ENCODE results near the gene C1QTNF5. TPM values are rescaled to one million over a fixed set of nuclear protein-coding genes. Genes with fewer than 3 reads are reported as not detected.

The C1QTNF5 gene
- total RNA-seq (2022; extraction: Qiagen RNA extraction) = not detected in 5 replicates

GRCh38 chr11:119340335-119341221 lies at the start of gene C1QTNF5:
Gene C1QTNF5, minus strand, starts transcription at chr11:119340883. Its CDS starts 486 bp downstream, at chr11:119340397.

GRCh38 chr11:119381181-119381988 lies 40.7 kb upstream of the C1QTNF5 start, which contains the start of gene USP2:
Gene USP2, minus strand, starts transcription at chr11:119381690. Its CDS starts 8,210 bp downstream, at chr11:119373480.

GRCh38 chr11:119346605-119347004 lies 5.9 kb upstream of the C1QTNF5 start, which contains the start of gene MFRP:
Gene MFRP, minus strand, starts transcription at chr11:119346705. Its CDS starts 192 bp downstream, at chr11:119346513.

GRCh38 chr11:119334174-119334930 lies 6.3 kb downstream of the C1QTNF5 start, which contains the start of gene RNF26:
Gene RNF26, plus strand, starts transcription at chr11:119334527. Its CDS starts 596 bp downstream, at chr11:119335123.

GRCh38 chr11:119316729-119317591 lies 23.7 kb downstream of the C1QTNF5 start, which contains the start of gene MCAM:
Gene MCAM, minus strand, starts transcription at chr11:119317130. Its CDS starts 29 bp downstream, at chr11:119317101.

Other genes with a start within 250 kb of the C1QTNF5 start
- gene DPAGT1, start 239.0 kb downstream of the C1QTNF5 start, total RNA-seq (2022; extraction: Qiagen RNA extraction) = 30.3 to 37.9 TPM (median 36.3 TPM) in 5 replicates
- 4.1 to 5.7 TPM (median 5.0 TPM) in 5 replicates for gene C2CD2L, start 233.5 kb downstream of the C1QTNF5 start, total RNA-seq (2022; extraction: Qiagen RNA extraction)
- 9.2 to 10.8 TPM (median 9.4 TPM) in 5 replicates for gene HINFP, start 219.3 kb downstream of the C1QTNF5 start, total RNA-seq (2022; extraction: Qiagen RNA extraction)
- gene ABCG4, start 191.8 kb downstream of the C1QTNF5 start, total RNA-seq (2022; extraction: Qiagen RNA extraction) = 0.27 to 0.52 TPM (median 0.33 TPM) in 5 replicates
- 10.4 to 11.6 TPM (median 10.9 TPM) in 5 replicates for gene NLRX1, start 172.2 kb downstream of the C1QTNF5 start, total RNA-seq (2022; extraction: Qiagen RNA extraction)
- gene NHERF4, start 155.4 kb downstream of the C1QTNF5 start, total RNA-seq (2022; extraction: Qiagen RNA extraction) = 0.06 to 0.20 TPM (median 0.14 TPM) in 5 replicates
- gene CBL, start 134.5 kb downstream of the C1QTNF5 start, total RNA-seq (2022; extraction: Qiagen RNA extraction) = 5.8 to 8.9 TPM (median 7.6 TPM) in 5 replicates
- 10.4 to 12.7 TPM (median 11.5 TPM) in 5 replicates for gene MCAM, start 23.8 kb downstream of the C1QTNF5 start, total RNA-seq (2022; extraction: Qiagen RNA extraction)
- gene RNF26, start 6.4 kb downstream of the C1QTNF5 start, total RNA-seq (2022; extraction: Qiagen RNA extraction) = 31.1 to 39.1 TPM (median 36.8 TPM) in 5 replicates
- gene MFRP, start 5.8 kb upstream of the C1QTNF5 start, total RNA-seq (2022; extraction: Qiagen RNA extraction) = not detected in 5 replicates
- gene USP2, start 40.8 kb upstream of the C1QTNF5 start, total RNA-seq (2022; extraction: Qiagen RNA extraction) = 1.0 to 1.9 TPM (median 1.2 TPM) in 5 replicates
- 13.3 to 23.6 TPM (median 16.1 TPM) in 5 replicates for gene THY1, start 82.3 kb upstream of the C1QTNF5 start, total RNA-seq (2022; extraction: Qiagen RNA extraction)